K562 (cell line): ENCODE measurements around the gene GFI1. TPM values are rescaled to one million over a fixed set of nuclear protein-coding genes. Genes with fewer than 3 reads are reported as not detected.

Source experiments
- BMI1 ChIP-seq: fragments of 150-350 bp; IDR thresholded peaks from 2 replicates; pipeline ENCODE4 v1.6.1; 2014; ENCODE audit warnings: low read length
- BRD9 ChIP-seq: fragments of 450-650 bp; IDR thresholded peaks from 2 replicates; pipeline ENCODE4 v1.6.1; 2018; ENCODE audit warnings: low read depth; ENCODE audit not compliant: partially characterized antibody
- C11orf30 ChIP-seq: fragments of 450-650 bp; IDR thresholded peaks from 2 replicates; pipeline ENCODE4 v1.6.1; 2016; ENCODE audit warnings: low read depth, mild to moderate bottlenecking
- CBFA2T2 ChIP-seq: fragments of 450-650 bp; conservative IDR thresholded peaks from 2 replicates; pipeline ENCODE4 v1.6.1; 2017; ENCODE audit warnings: mild to moderate bottlenecking
- CBX3 ChIP-seq, 2 experiments: IDR thresholded peaks; 1 replicate in 1 of 2; 2 replicates in 1 of 2; pipeline ENCODE4 v1.6.1; 2012; ENCODE audit warnings: inconsistent platforms in 2 of 2, low read length in 2 of 2, borderline replicate concordance in 1 of 2, control low read depth in 1 of 2
- CHD1 ChIP-seq: fragments of 200-600 bp; sonication (generic); IDR thresholded peaks from one replicate; pipeline ENCODE4 v1.6.1; 2012; ENCODE audit warnings: mild to moderate bottlenecking, moderate library complexity, low read length, inconsistent platforms
- CXXC5 ChIP-seq: fragments of 250-450 bp; sonication (Bioruptor Pico); IDR thresholded peaks from 2 replicates; pipeline ENCODE4 v1.8.0; 2022; ENCODE audit warnings: inconsistent platforms, mild to moderate bottlenecking, moderate library complexity
- ELF1 ChIP-seq: fragments of 200-800 bp; sonication (Bioruptor generic); IDR thresholded peaks from 2 replicates; pipeline ENCODE4 v1.6.1; 2016; ENCODE audit warnings: missing genetic modification characterization, missing compliant biosample characterization
- HDGF ChIP-seq: fragments of 450-650 bp; IDR thresholded peaks from 2 replicates; pipeline ENCODE4 v1.6.1; 2016
- HEY1 ChIP-seq: fragments of 250-450 bp; sonication (Bioruptor Pico); IDR thresholded peaks from 2 replicates; pipeline ENCODE4 v1.5.0; 2020; ENCODE audit warnings: mild to moderate bottlenecking, moderate library complexity, borderline replicate concordance
- KAT7 ChIP-seq: sonication (generic); formaldehyde crosslinking; IDR thresholded peaks from 2 replicates; pipeline ENCODE4 v1.8.0; 2022; ENCODE audit warnings: missing genetic modification reagents, mild to moderate bottlenecking, borderline replicate concordance
- L3MBTL2 ChIP-seq: fragments of 450-650 bp; IDR thresholded peaks from 2 replicates; pipeline ENCODE4 v1.6.1; 2016; ENCODE audit warnings: mild to moderate bottlenecking, moderate library complexity
- LARP7 ChIP-seq: fragments of 450-650 bp; IDR thresholded peaks from 2 replicates; pipeline ENCODE4 v1.6.1; 2016
- RCOR1 ChIP-seq, 2 experiments: IDR thresholded peaks; 2 replicates each; pipeline ENCODE4 v1.6.1; 2012; ENCODE audit warnings: low read depth in 2 of 2, low read length in 2 of 2, borderline replicate concordance in 1 of 2, improper control_type of control experiment in 1 of 2
- RUNX1 ChIP-seq: sonication (generic); IDR thresholded peaks from 2 replicates; pipeline ENCODE4 v1.6.1; 2016; ENCODE audit warnings: antibody characterized with exemption, low read depth
- SLC30A9 ChIP-seq: fragments of 250-450 bp; sonication (Bioruptor Pico); IDR thresholded peaks from 2 replicates; pipeline ENCODE4 v1.8.0; 2022; ENCODE audit warnings: mild to moderate bottlenecking, moderate library complexity
- SRSF3 ChIP-seq: fragments of 200-400 bp; formaldehyde crosslinking; IDR thresholded peaks from 2 replicates; pipeline ENCODE4 v1.6.1; 2016; ENCODE audit warnings: mild to moderate bottlenecking, low read length, moderate library complexity; ENCODE audit not compliant: insufficient read depth
- ZKSCAN8 ChIP-seq: fragments of 200-800 bp; sonication (Bioruptor generic); IDR thresholded peaks from 2 replicates; pipeline ENCODE4 v1.6.1; 2016; ENCODE audit warnings: missing genetic modification characterization, missing compliant biosample characterization
- ZNF134 ChIP-seq: fragments of 250-450 bp; sonication (Bioruptor Pico); conservative IDR thresholded peaks from 2 replicates; pipeline ENCODE4 v1.4.0; 2020
- ZNF146 ChIP-seq: IDR thresholded peaks from one replicate; pipeline ENCODE4 v1.6.1; 2018; ENCODE audit warnings: missing compliant biosample characterization; ENCODE audit not compliant: unreplicated experiment
- polyA plus RNA-seq, 8 experiments: library from polyadenylated mRNA; depleted of rRNA in 4 of 8; stranded (reverse) in 5 of 8; unstranded in 3 of 8; fragments of >200 nt; fragmentation: Nextera tagmentation in 2 of 8; fragmentation: Illumina TruSeq in 1 of 8; extraction: Ambion mirVana in 2 of 8; extraction: Trizol in 1 of 8; gene quantifications; 2 replicates each; pipeline versions ENCODE4 v1.2.1 to v1.2.3, GENCODE V29; 2011 to 2014; ENCODE audit warnings: inconsistent platforms in 1 of 8, missing spikeins in 1 of 8
- total RNA-seq, 7 experiments: library from RNA; depleted of rRNA in 6 of 7; stranded (reverse); fragments of >200 nt in 6 of 7; fragmentation: Illumina TruSeq in 2 of 7; extraction: Trizol in 2 of 7; gene quantifications; 2 replicates each; pipeline versions ENCODE4 v1.2.1 to v1.2.3, GENCODE V29; 2011 to 2021; ENCODE audit warnings: low replicate concordance in 1 of 7
- TF ChIP-seq, protein P1 (sequence below): sonication (generic); formaldehyde crosslinking; IDR thresholded peaks from 2 replicates; pipeline ENCODE4 v1.9.0; 2022; ENCODE audit warnings: mild to moderate bottlenecking, missing genetic modification reagents
- TF ChIP-seq, protein P2 (sequence below): fragments of 450-650 bp; formaldehyde crosslinking; IDR thresholded peaks from 2 replicates; pipeline ENCODE4 v1.4.0; 2022; ENCODE audit warnings: mild to moderate bottlenecking, moderate library complexity
- TF ChIP-seq, protein P3 (sequence below): fragments of 450-650 bp; IDR thresholded peaks from 2 replicates; pipeline ENCODE4 v1.6.1; 2016; ENCODE audit warnings: missing biosample characterization, missing genetic modification characterization
- TF ChIP-seq, protein P4 (sequence below): fragments of 200-800 bp; sonication (Bioruptor generic); IDR thresholded peaks from 2 replicates; pipeline ENCODE4 v1.6.1; 2016; ENCODE audit warnings: missing genetic modification characterization, missing compliant biosample characterization

Gene GFI1
- total and polyA plus RNA-seq, 9 of the 15 experiments (the other 6 are each of a cell fraction or from before 2014, with no cell fraction given): 0.07 to 0.93 (median 0.46) TPM

DNA sequence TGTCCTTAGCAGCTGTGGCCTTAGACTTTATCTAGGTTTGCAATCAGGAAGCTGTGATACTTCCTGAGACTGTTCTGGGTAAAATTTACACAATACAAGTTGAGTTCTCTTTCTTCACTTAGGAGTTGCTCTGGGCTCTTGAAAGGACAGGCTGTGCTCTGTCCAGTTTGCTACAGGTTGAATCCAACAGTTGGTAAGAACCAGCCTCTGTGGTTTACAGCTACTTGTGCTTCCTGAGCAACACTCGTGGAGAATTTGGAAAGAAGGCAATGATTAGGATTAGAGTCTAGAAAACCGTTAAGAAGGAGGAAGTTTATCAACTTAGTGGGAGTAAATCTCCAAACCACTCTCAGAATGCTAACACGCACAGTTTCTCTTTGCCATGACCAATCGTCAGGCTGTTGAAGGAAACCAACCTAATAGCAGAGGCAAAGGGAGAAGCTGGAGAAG lies 26.8 kb downstream of the GFI1 start (continued):
- TF ChIP-seq ELF1: 0 out of 2 replicates have a peak, but pooled peaks have one; percentile 19
- no peak for TF ChIP-seq LARP7
- TF ChIP-seq ZNF146 (CRISPR knock-in tag): no peak
- TF ChIP-seq CBFA2T2: no peak
- no peak for TF ChIP-seq RCOR1 (IDR thresholded peaks at IDR 0.05; ENCODE audit: borderline replicate concordance in 1 of 2, low read depth in 2 of 2, low read length in 2 of 2)
- TF ChIP-seq HEY1 (CRISPR knock-in tag): no peak
- no peak for TF ChIP-seq CHD1
- no peak for TF ChIP-seq ZKSCAN8 (CRISPR knock-in tag)
- TF ChIP-seq CXXC5 (CRISPR knock-in tag): no peak
- peak; percentile 52 for TF ChIP-seq L3MBTL2
- no peak for TF ChIP-seq BMI1
- no peak for TF ChIP-seq BRD9
- no peak for TF ChIP-seq SRSF3
- TF ChIP-seq, protein P1, sequence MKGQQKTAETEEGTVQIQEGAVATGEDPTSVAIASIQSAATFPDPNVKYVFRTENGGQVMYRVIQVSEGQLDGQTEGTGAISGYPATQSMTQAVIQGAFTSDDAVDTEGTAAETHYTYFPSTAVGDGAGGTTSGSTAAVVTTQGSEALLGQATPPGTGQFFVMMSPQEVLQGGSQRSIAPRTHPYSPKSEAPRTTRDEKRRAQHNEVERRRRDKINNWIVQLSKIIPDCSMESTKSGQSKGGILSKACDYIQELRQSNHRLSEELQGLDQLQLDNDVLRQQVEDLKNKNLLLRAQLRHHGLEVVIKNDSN (CRISPR knock-in tag): no peak
- TF ChIP-seq CBX3 (IDR thresholded peaks at IDR 0.05; ENCODE audit: borderline replicate concordance in 1 of 2, low read length in 2 of 2): no peak
- TF ChIP-seq, protein P2, sequence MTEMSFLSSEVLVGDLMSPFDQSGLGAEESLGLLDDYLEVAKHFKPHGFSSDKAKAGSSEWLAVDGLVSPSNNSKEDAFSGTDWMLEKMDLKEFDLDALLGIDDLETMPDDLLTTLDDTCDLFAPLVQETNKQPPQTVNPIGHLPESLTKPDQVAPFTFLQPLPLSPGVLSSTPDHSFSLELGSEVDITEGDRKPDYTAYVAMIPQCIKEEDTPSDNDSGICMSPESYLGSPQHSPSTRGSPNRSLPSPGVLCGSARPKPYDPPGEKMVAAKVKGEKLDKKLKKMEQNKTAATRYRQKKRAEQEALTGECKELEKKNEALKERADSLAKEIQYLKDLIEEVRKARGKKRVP: no peak
- TF ChIP-seq, protein P3, sequence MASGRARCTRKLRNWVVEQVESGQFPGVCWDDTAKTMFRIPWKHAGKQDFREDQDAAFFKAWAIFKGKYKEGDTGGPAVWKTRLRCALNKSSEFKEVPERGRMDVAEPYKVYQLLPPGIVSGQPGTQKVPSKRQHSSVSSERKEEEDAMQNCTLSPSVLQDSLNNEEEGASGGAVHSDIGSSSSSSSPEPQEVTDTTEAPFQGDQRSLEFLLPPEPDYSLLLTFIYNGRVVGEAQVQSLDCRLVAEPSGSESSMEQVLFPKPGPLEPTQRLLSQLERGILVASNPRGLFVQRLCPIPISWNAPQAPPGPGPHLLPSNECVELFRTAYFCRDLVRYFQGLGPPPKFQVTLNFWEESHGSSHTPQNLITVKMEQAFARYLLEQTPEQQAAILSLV (tag): no peak
- TF ChIP-seq SLC30A9 (CRISPR knock-in tag): no peak
- TF ChIP-seq HDGF: no peak
- TF ChIP-seq, protein P4, sequence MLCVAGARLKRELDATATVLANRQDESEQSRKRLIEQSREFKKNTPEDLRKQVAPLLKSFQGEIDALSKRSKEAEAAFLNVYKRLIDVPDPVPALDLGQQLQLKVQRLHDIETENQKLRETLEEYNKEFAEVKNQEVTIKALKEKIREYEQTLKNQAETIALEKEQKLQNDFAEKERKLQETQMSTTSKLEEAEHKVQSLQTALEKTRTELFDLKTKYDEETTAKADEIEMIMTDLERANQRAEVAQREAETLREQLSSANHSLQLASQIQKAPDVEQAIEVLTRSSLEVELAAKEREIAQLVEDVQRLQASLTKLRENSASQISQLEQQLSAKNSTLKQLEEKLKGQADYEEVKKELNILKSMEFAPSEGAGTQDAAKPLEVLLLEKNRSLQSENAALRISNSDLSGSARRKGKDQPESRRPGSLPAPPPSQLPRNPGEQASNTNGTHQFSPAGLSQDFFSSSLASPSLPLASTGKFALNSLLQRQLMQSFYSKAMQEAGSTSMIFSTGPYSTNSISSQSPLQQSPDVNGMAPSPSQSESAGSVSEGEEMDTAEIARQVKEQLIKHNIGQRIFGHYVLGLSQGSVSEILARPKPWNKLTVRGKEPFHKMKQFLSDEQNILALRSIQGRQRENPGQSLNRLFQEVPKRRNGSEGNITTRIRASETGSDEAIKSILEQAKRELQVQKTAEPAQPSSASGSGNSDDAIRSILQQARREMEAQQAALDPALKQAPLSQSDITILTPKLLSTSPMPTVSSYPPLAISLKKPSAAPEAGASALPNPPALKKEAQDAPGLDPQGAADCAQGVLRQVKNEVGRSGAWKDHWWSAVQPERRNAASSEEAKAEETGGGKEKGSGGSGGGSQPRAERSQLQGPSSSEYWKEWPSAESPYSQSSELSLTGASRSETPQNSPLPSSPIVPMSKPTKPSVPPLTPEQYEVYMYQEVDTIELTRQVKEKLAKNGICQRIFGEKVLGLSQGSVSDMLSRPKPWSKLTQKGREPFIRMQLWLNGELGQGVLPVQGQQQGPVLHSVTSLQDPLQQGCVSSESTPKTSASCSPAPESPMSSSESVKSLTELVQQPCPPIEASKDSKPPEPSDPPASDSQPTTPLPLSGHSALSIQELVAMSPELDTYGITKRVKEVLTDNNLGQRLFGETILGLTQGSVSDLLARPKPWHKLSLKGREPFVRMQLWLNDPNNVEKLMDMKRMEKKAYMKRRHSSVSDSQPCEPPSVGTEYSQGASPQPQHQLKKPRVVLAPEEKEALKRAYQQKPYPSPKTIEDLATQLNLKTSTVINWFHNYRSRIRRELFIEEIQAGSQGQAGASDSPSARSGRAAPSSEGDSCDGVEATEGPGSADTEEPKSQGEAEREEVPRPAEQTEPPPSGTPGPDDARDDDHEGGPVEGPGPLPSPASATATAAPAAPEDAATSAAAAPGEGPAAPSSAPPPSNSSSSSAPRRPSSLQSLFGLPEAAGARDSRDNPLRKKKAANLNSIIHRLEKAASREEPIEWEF (CRISPR knock-in tag): no peak
- no peak for TF ChIP-seq KAT7 (CRISPR knock-in tag)
- no peak for TF ChIP-seq RUNX1
- TF ChIP-seq C11orf30: no peak
- TF ChIP-seq ZNF134: no peak
